ENCODE results near the gene LYST.

The LYST gene

GRCh38 chr1:235640580-235640979, 226.1 kb downstream of the LYST start:
- TF ChIP-seq POLR2AphosphoS5 (IDR thresholded peaks at IDR 0.05; ENCODE audit: low read depth, low read length): no peak
- TF ChIP-seq FOXP2 (optimal IDR thresholded peaks at IDR 0.05; ENCODE audit: borderline replicate concordance, extremely low read depth, extremely low read length, insufficient read depth): no peak
- no peak for TF ChIP-seq TAF1 (IDR thresholded peaks at IDR 0.05; ENCODE audit: borderline replicate concordance, insufficient read depth, low read length)
- no peak for TF ChIP-seq REST (IDR thresholded peaks at IDR 0.05; ENCODE audit: insufficient read depth in 1 of 2, low read depth in 2 of 2, low read length in 2 of 2)
- TF ChIP-seq SIN3A (IDR thresholded peaks at IDR 0.05; ENCODE audit: borderline replicate concordance, insufficient read depth, low read length): no peak

- TF ChIP-seq POLR2AphosphoS5 (IDR thresholded peaks at IDR 0.05; ENCODE audit: low read depth, low read length): no peak
- TF ChIP-seq SIN3A (IDR thresholded peaks at IDR 0.05; ENCODE audit: borderline replicate concordance, insufficient read depth, low read length): no peak
- TF ChIP-seq TAF1 (IDR thresholded peaks at IDR 0.05; ENCODE audit: borderline replicate concordance, insufficient read depth, low read length): no peak
- no peak for TF ChIP-seq FOXP2 (optimal IDR thresholded peaks at IDR 0.05; ENCODE audit: borderline replicate concordance, extremely low read depth, extremely low read length, insufficient read depth)
- TF ChIP-seq REST (IDR thresholded peaks at IDR 0.05; ENCODE audit: insufficient read depth in 1 of 2, low read depth in 2 of 2, low read length in 2 of 2): no peak
Measured at GRCh38 chr1:235639226-235640205, 227.2 kb downstream of the LYST start.

GRCh38 chr1:235637756-235638534, 228.8 kb downstream of the LYST start:
- TF ChIP-seq POLR2AphosphoS5 (IDR thresholded peaks at IDR 0.05; ENCODE audit: low read depth, low read length) (no peak), REST (IDR thresholded peaks at IDR 0.05; ENCODE audit: insufficient read depth in 1 of 2, low read depth in 2 of 2, low read length in 2 of 2) (no peak), TAF1 (IDR thresholded peaks at IDR 0.05; ENCODE audit: borderline replicate concordance, insufficient read depth, low read length) (no peak), FOXP2 (optimal IDR thresholded peaks at IDR 0.05; ENCODE audit: borderline replicate concordance, extremely low read depth, extremely low read length, insufficient read depth) (no peak), SIN3A (IDR thresholded peaks at IDR 0.05; ENCODE audit: borderline replicate concordance, insufficient read depth, low read length) (no peak)

GRCh38 chr1:235635938-235636662, 230.6 kb downstream of the LYST start:
- no peak for TF ChIP-seq POLR2AphosphoS5 (IDR thresholded peaks at IDR 0.05; ENCODE audit: low read depth, low read length)
- TF ChIP-seq TAF1 (IDR thresholded peaks at IDR 0.05; ENCODE audit: borderline replicate concordance, insufficient read depth, low read length): no peak
- TF ChIP-seq SIN3A (IDR thresholded peaks at IDR 0.05; ENCODE audit: borderline replicate concordance, insufficient read depth, low read length): no peak
- no peak for TF ChIP-seq FOXP2 (optimal IDR thresholded peaks at IDR 0.05; ENCODE audit: borderline replicate concordance, extremely low read depth, extremely low read length, insufficient read depth)
- no peak for TF ChIP-seq REST (IDR thresholded peaks at IDR 0.05; ENCODE audit: insufficient read depth in 1 of 2, low read depth in 2 of 2, low read length in 2 of 2)

Data from PFSK-1 (cell line).